HepG2 (cell line): ENCODE measurements around the gene JSRP1. TPM values are rescaled to one million over a fixed set of nuclear protein-coding genes. Genes with fewer than 3 reads are reported as not detected.

Experiments
- FOXP1 ChIP-seq, 2 experiments: fragments of 450-650 bp in 1 of 2; IDR thresholded peaks; 2 replicates each; pipeline ENCODE4 v1.6.1; 2017 to 2018; ENCODE audit warnings: antibody characterized with exemption in 1 of 2
- GRHL1 ChIP-seq: sonication (generic); formaldehyde crosslinking; conservative IDR thresholded peaks from 2 replicates; pipeline ENCODE4 v1.8.0; 2022; ENCODE audit warnings: missing genetic modification reagents
- MYNN ChIP-seq: sonication (generic); formaldehyde crosslinking; IDR thresholded peaks from 2 replicates; pipeline ENCODE4 v1.4.0; 2020; ENCODE audit warnings: mild to moderate bottlenecking, low read depth, missing genetic modification reagents
- STAT5B ChIP-seq: sonication (generic); formaldehyde crosslinking; IDR thresholded peaks from 2 replicates; pipeline ENCODE4 v1.4.0; 2020; ENCODE audit warnings: missing genetic modification reagents
- ZBTB20 ChIP-seq: sonication (generic); formaldehyde crosslinking; IDR thresholded peaks from 2 replicates; pipeline ENCODE4 v1.8.1; 2023; ENCODE audit warnings: missing genetic modification reagents, low read depth, mild to moderate bottlenecking, borderline replicate concordance
- ZBTB40 ChIP-seq, 2 experiments: fragments of 450-650 bp in 1 of 2; sonication (generic) in 1 of 2; formaldehyde crosslinking in 1 of 2; IDR thresholded peaks; 2 replicates each; pipeline versions ENCODE4 v1.6.1 to v1.8.0; 2016 to 2022; ENCODE audit warnings: antibody characterized with exemption in 1 of 2, mild to moderate bottlenecking in 1 of 2, missing genetic modification reagents in 1 of 2
- ZNF234 ChIP-seq: sonication (generic); formaldehyde crosslinking; conservative IDR thresholded peaks from 2 replicates; pipeline ENCODE4 v1.5.1; 2020; ENCODE audit warnings: mild to moderate bottlenecking, missing genetic modification reagents
- ZNF512 ChIP-seq: sonication (generic); formaldehyde crosslinking; IDR thresholded peaks from 2 replicates; pipeline ENCODE4 v1.4.0; 2020; ENCODE audit warnings: mild to moderate bottlenecking, missing genetic modification reagents
- ZNF768 ChIP-seq: sonication (generic); formaldehyde crosslinking; IDR thresholded peaks from 2 replicates; pipeline ENCODE4 v1.4.0; 2020; ENCODE audit warnings: missing genetic modification reagents
- polyA plus RNA-seq, 8 experiments: library from polyadenylated mRNA; depleted of rRNA in 3 of 8; stranded (reverse) in 7 of 8; unstranded in 1 of 8; fragments of >200 nt; fragmentation: Illumina TruSeq in 4 of 8; extraction: Trizol in 4 of 8; gene quantifications; 2 replicates each; pipeline versions ENCODE4 v1.2.1 to v1.2.3, GENCODE V29; 2011 to 2016; ENCODE audit warnings: low read depth in 4 of 8, missing spikeins in 1 of 8, mixed read lengths in 1 of 8; ENCODE audit not compliant: insufficient read depth in 1 of 8
- total RNA-seq, 5 experiments: library from RNA; depleted of rRNA; stranded (reverse); fragments of >200 nt; fragmentation: Illumina TruSeq; extraction: Trizol; gene quantifications; 2 replicates each; pipeline ENCODE4 v1.2.3, GENCODE V29; 2016; ENCODE audit warnings: low read depth in 1 of 5

Gene JSRP1
- total and polyA plus RNA-seq, 2 of the 13 experiments (the other 11 are each of a cell fraction or from before 2014, with no cell fraction given): 0.16 to 0.38 TPM

- TF ChIP-seq ZBTB20 (no peak), MYNN (no peak; the same call in 1 of the 2 replicates), ZNF234 (no peak), ZNF512 (no peak), ZBTB40 (IDR thresholded peaks at IDR 0.05) (no peak), ZBTB40 (CRISPR knock-in tag; IDR thresholded peaks at IDR 0.05) (peak; percentile 7; the same call in 1 of the 2 replicates), STAT5B (CRISPR knock-in tag) (no peak), ZNF768 (CRISPR knock-in tag) (no peak), FOXP1 (IDR thresholded peaks at IDR 0.05) (no peak), FOXP1 (CRISPR knock-in tag; IDR thresholded peaks at IDR 0.05) (no peak), GRHL1 (no peak)
Measured at GRCh38 chr19:2253106-2254063, 2.8 kb downstream of the JSRP1 start (continued).
